ENCODE measurements around the gene SLC44A4.

GRCh38 chr6:31908791-31909190, 30.0 kb upstream of the SLC44A4 start:
- TF ChIP-seq CTCF (IDR thresholded peaks at IDR 0.05) (no peak), EZH2 (IDR thresholded peaks at IDR 0.05) (no peak), EZH2phosphoT487 (IDR thresholded peaks at IDR 0.05) (no peak)
